K562 (cell line): ENCODE data around the gene WDR44. TPM values are rescaled to one million over a fixed set of nuclear protein-coding genes. Genes with fewer than 3 reads are reported as not detected.

Source experiments
- ATAC-seq: fragments of 200-7000 bp; cut with Tn5 transposase; 3 replicates; pipeline ENCODE4 v1.9.1; 2020; ENCODE audit warnings: moderate library complexity
- BruUV-seq: library from RNA; stranded (reverse); fragments of 400-500 nt; replicated peaks from 2 replicates; lab custom pipeline; 2021; lab: Mats Ljungman, UMichigan
- CTCF ChIA-PET: fragments of 300-600 bp; formaldehyde crosslinking; extraction: SDS; loops from one replicate; lab custom pipeline; 2021; ENCODE audit warnings: low intra/inter-chr PET ratio; lab: Yijun Ruan, JAX
- POLR2A ChIA-PET: fragments of 300-600, 350-650 bp; sonication (Branson Sonifier 250); formaldehyde crosslinking; extraction: SDS; loops from one replicate; lab custom pipeline; 2021; ENCODE audit warnings: antibody characterized with exemption, inconsistent platforms; lab: Yijun Ruan, JAX
- DNase-seq, 4 experiments: peaks; one replicate each; pipeline versions ENCODE4 v3.0.0 to v3.0.0-alpha.2; 2011 to 2018; ENCODE audit warnings: low spot score in 3 of 4, mixed read lengths in 3 of 4; ENCODE audit errors: extremely low read depth in 1 of 4
- FAIRE-seq: peaks from 2 replicates; lab custom pipeline; 2011; peaks lifted over from hg19 to GRCh38; lab: Jason Lieb, UNC
- H2AFZ ChIP-seq: 2 replicates; pipeline ENCODE4 v1.6.0; 2011; ENCODE audit warnings: low read depth, low read length, control low read depth, inconsistent platforms
- H3K27ac ChIP-seq: fragments of 200-600 bp; 3 replicates; pipeline ENCODE4 v1.8.0; 2011; ENCODE audit warnings: low read depth, mild to moderate bottlenecking, control low read depth, inconsistent platforms, low read length, moderate library complexity, mixed read lengths; ENCODE audit errors: extremely low read depth
- H3K27me3 ChIP-seq, 2 experiments: fragments of 300-600 bp in 1 of 2; 2 replicates in 1 of 2; 3 replicates in 1 of 2; pipeline versions ENCODE4 v1.6.0 to v1.8.0; 2011; ENCODE audit warnings: inconsistent platforms in 2 of 2, low read length in 2 of 2, mild to moderate bottlenecking in 1 of 2, mixed read lengths in 1 of 2, moderate library complexity in 1 of 2; ENCODE audit not compliant: control insufficient read depth in 2 of 2, insufficient read depth in 2 of 2
- H3K36me3 ChIP-seq: fragments of 300-600 bp; 3 replicates; pipeline ENCODE4 v1.8.0; 2011; ENCODE audit warnings: mild to moderate bottlenecking, low read length, inconsistent platforms; ENCODE audit not compliant: control insufficient read depth, insufficient read depth
- H3K4me1 ChIP-seq, 2 experiments: fragments of 200-600 bp in 1 of 2; replicated peaks in 1 of 2; 2 replicates in 1 of 2; 3 replicates in 1 of 2; pipeline versions ENCODE4 v1.5.1 to v1.8.0; 2011; ENCODE audit warnings: inconsistent platforms in 2 of 2, low read length in 2 of 2, mild to moderate bottlenecking in 1 of 2, mixed read lengths in 1 of 2, moderate library complexity in 1 of 2; ENCODE audit not compliant: control insufficient read depth in 2 of 2, insufficient read depth in 2 of 2
- H3K4me2 ChIP-seq: 2 replicates; pipeline ENCODE4 v1.6.1; 2011; ENCODE audit warnings: low read length, control low read depth, inconsistent platforms, mixed read lengths; ENCODE audit not compliant: insufficient read depth
- H3K4me3 ChIP-seq: fragments of 200-600 bp; sonication (generic), shearing (Covaris generic); 2 replicates; pipeline ENCODE4 v1.5.1; 2016; ENCODE audit warnings: control low read depth, inconsistent platforms
- H3K79me2 ChIP-seq: fragments of 200-600 bp; 3 replicates; pipeline ENCODE4 v1.8.0; 2011; ENCODE audit warnings: low read length, inconsistent platforms; ENCODE audit not compliant: control insufficient read depth, insufficient read depth
- H3K9ac ChIP-seq, 2 experiments: 2 replicates each; pipeline versions ENCODE4 v1.6.0 to v1.6.1; 2011; ENCODE audit warnings: low read depth in 2 of 2, low read length in 2 of 2, control low read depth in 1 of 2, inconsistent platforms in 1 of 2, mild to moderate bottlenecking in 1 of 2, mixed read lengths in 1 of 2; ENCODE audit not compliant: insufficient read depth in 1 of 2
- H3K9me1 ChIP-seq: one replicate; pipeline ENCODE4 v1.6.0; 2011; ENCODE audit warnings: inconsistent platforms, mild to moderate bottlenecking, low read length, moderate library complexity; ENCODE audit not compliant: control insufficient read depth, insufficient read depth
- H3K9me3 ChIP-seq: replicated peaks from 2 replicates; pipeline ENCODE4 v1.5.1; 2011; ENCODE audit warnings: low read depth, low read length, inconsistent platforms; ENCODE audit not compliant: control insufficient read depth, insufficient read depth
- H4K20me1 ChIP-seq: replicated peaks from 2 replicates; pipeline ENCODE4 v1.6.1; 2011; ENCODE audit warnings: low read length, inconsistent platforms, mixed read lengths; ENCODE audit not compliant: control insufficient read depth, insufficient read depth
- BRCA1 ChIP-seq, 2 experiments: fragments of 450-650 bp in 1 of 2; sonication (generic) in 1 of 2; formaldehyde crosslinking in 1 of 2; IDR thresholded peaks; 2 replicates each; pipeline versions ENCODE4 v1.5.0 to v1.6.1; 2017 to 2020; ENCODE audit warnings: mild to moderate bottlenecking in 1 of 2, missing genetic modification reagents in 1 of 2
- MNT ChIP-seq, 2 experiments: fragments of 450-650 bp; conservative IDR thresholded peaks; 2 replicates each; pipeline ENCODE4 v1.6.1; 2017; ENCODE audit warnings: mild to moderate bottlenecking in 2 of 2, moderate library complexity in 2 of 2
- SPI1 ChIP-seq: IDR thresholded peaks from 2 replicates; pipeline ENCODE4 v1.6.1; 2011; ENCODE audit warnings: low read depth, low read length, control low read depth, borderline replicate concordance
- YY1 ChIP-seq, 3 experiments: IDR thresholded peaks; 2 replicates each; pipeline ENCODE4 v1.6.1; 2011; ENCODE audit warnings: low read length in 2 of 3, mild to moderate bottlenecking in 2 of 3, moderate library complexity in 2 of 3, borderline replicate concordance in 1 of 3, control low read depth in 1 of 3, low read depth in 1 of 3; ENCODE audit not compliant: insufficient read depth in 3 of 3, insufficient replicate concordance in 2 of 3, control insufficient read depth in 1 of 3, insufficient read length in 1 of 3; ENCODE audit errors: extremely low read depth in 1 of 3
- ZBTB17 ChIP-seq: fragments of 450-650 bp; formaldehyde crosslinking; IDR thresholded peaks from 2 replicates; pipeline ENCODE4 v1.4.0; 2020; ENCODE audit warnings: mild to moderate bottlenecking
- ZNF384 ChIP-seq: IDR thresholded peaks from 2 replicates; pipeline ENCODE4 v1.6.1; 2012; ENCODE audit warnings: low read depth, low read length, improper control_type of control experiment
- ZNF592 ChIP-seq: fragments of 450-650 bp; IDR thresholded peaks from 2 replicates; pipeline ENCODE4 v1.6.1; 2017; ENCODE audit warnings: antibody characterized with exemption, mild to moderate bottlenecking
- WGBS: fragments of 100-300 bp; shearing (Covaris generic); methylation state at CpG from one replicate; pipeline ENCODE4 v1.1.6; 2016; ENCODE audit warnings: low coverage, mixed read lengths; ENCODE audit not compliant: insufficient coverage; ENCODE audit errors: missing lambda C conversion rate; 5-methylcytosine and 5-hydroxymethylcytosine counted together
- in situ Hi-C: fragments of 300-500 bp; cut with MboI; formaldehyde crosslinking; loops from 4 replicates; pipeline ENCODE4 v1.15.0; 2018; ENCODE audit warnings: inconsistent platforms, mixed read lengths
- intact Hi-C: fragments of 100-400 bp; cut with micrococcal nuclease; formaldehyde crosslinking; loops from 2 replicates; pipeline ENCODE4 v1.14.2; 2022
- polyA plus RNA-seq, 8 experiments: library from polyadenylated mRNA; depleted of rRNA in 4 of 8; stranded (reverse) in 5 of 8; unstranded in 3 of 8; fragments of >200 nt; fragmentation: Nextera tagmentation in 2 of 8; fragmentation: Illumina TruSeq in 1 of 8; extraction: Ambion mirVana in 2 of 8; extraction: Trizol in 1 of 8; gene quantifications; 2 replicates each; pipeline versions ENCODE4 v1.2.1 to v1.2.3, GENCODE V29; 2011 to 2014; ENCODE audit warnings: inconsistent platforms in 1 of 8, missing spikeins in 1 of 8
- total RNA-seq, 7 experiments: library from RNA; depleted of rRNA in 6 of 7; stranded (reverse); fragments of >200 nt in 6 of 7; fragmentation: Illumina TruSeq in 2 of 7; extraction: Trizol in 2 of 7; gene quantifications; 2 replicates each; pipeline versions ENCODE4 v1.2.1 to v1.2.3, GENCODE V29; 2011 to 2021; ENCODE audit warnings: low replicate concordance in 1 of 7

Gene WDR44
- total and polyA plus RNA-seq, 9 of the 15 experiments (the other 6 are each of a cell fraction or from before 2014, with no cell fraction given): 5.6 to 20.0 (median 14.6) TPM

- H3K4me1 ChIP-seq: peaks cover 0 to 8% of the 10 kb centered on the region in 2 experiments; a peak in 3 of 5 replicates
- no peaks in the 10 kb centered on the region for H3K9me3 ChIP-seq
- CTCF ChIA-PET: no interaction called here
- intact Hi-C loops (no loop called here), in situ Hi-C loops (no loop called here)
- H3K27ac ChIP-seq: peak overlapping the region; percentile 60; the same call in 2 of the 3 replicates
- BruUV-seq: no TSS peak
- no peak for FAIRE-seq
- H3K27me3 ChIP-seq: no peaks in the 10 kb centered on the region
- peak overlapping the region; percentile 90 for H2AFZ ChIP-seq
- peak overlapping the region; percentile 29 to 83; a peak in 3 of 4 replicates for H3K9ac ChIP-seq
- 0 out of 2 replicates have a peak, but pooled peaks have one; percentile 26 for TF ChIP-seq SPI1
- no peak for TF ChIP-seq BRCA1 (IDR thresholded peaks at IDR 0.05)
- TF ChIP-seq BRCA1 (CRISPR knock-in tag; IDR thresholded peaks at IDR 0.05): no peak
- peak in 1 of 3 experiments; percentile 24 for TF ChIP-seq YY1 (IDR thresholded peaks at IDR 0.05; ENCODE audit: borderline replicate concordance in 1 of 3, control insufficient read depth in 1 of 3, extremely low read depth in 1 of 3, insufficient read depth in 3 of 3, insufficient read length in 1 of 3, insufficient replicate concordance in 2 of 3, low read depth in 1 of 3, low read length in 2 of 3)
- TF ChIP-seq ZNF384: no peak
- TF ChIP-seq ZNF592: peak; percentile 27; the same call in 1 of the 2 replicates
- 0 out of 4 replicates have a peak, but pooled peaks of 1 of the 2 experiments have one; percentile 5 for TF ChIP-seq MNT (conservative IDR thresholded peaks at IDR 0.05)
- TF ChIP-seq ZBTB17 (CRISPR knock-in tag): no peak
- peak; percentile 70 for ATAC-seq
- H3K4me2 ChIP-seq: peak overlapping the region; percentile 21; the same call in 1 of the 2 replicates
- H3K9me1 ChIP-seq: no peaks in the 10 kb centered on the region
- H3K36me3 ChIP-seq: no peaks in the 10 kb centered on the region
- POLR2A ChIA-PET: interaction anchor here (1.2 kb wide), 1 partner anchor 11 kb away, joined by 4 read pairs; no protein-coding TSS in a partner anchor
- no peaks in the 10 kb centered on the region for H3K79me2 ChIP-seq
- no peak overlapping the region for H3K4me3 ChIP-seq
- DNase-seq: no peak
- 45% methylated on average over 2 of the region's 2 CpGs for WGBS
- no peaks in the 10 kb centered on the region for H4K20me1 ChIP-seq
Measured at GRCh38 chrX:118337687-118338086, 8.2 kb upstream of the WDR44 start.
